CD4-positive, alpha-beta T cell treated with Interleukin-15 for 4 hours (primary cell): Measurements from ENCODE around the gene SOX6.

Experiments
- DNase-seq: peaks from one replicate; pipeline ENCODE4 v3.0.0-alpha.2; 2020; ENCODE audit warnings: low spot score

The SOX6 gene

GRCh38 chr11:15993345-15993744 is 363.0 kb downstream of the SOX6 start:
- DNase-seq, result no peak

GRCh38 chr11:15991215-15991614 is 365.1 kb downstream of the SOX6 start:
- no peak for DNase-seq

DNA sequence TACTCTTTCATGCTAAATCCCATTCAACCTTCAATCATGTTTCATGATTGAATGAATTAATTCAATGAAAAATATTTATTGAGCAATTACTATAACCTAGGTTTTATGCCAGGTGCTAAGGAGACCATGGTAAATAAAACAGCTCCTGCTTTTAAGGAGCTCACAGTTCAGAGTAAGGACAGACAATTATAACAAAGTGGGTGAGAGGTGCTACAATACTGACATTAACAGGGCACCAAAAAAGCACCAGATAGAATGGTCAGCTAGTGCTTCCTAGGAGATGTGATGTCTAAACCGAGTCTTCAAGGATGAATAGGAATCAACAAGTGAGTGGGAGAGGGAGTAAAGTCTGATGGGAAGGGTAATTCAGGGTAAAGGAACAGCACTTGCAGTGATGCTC is 366.7 kb downstream of the SOX6 start:
- no peak for DNase-seq

- no peak for DNase-seq
These were observed 367.6 kb downstream of the SOX6 start for GRCh38 chr11:15988693-15989231.

GRCh38 chr11:15988016-15988550 is 368.3 kb downstream of the SOX6 start:
- no peak for DNase-seq

DNA sequence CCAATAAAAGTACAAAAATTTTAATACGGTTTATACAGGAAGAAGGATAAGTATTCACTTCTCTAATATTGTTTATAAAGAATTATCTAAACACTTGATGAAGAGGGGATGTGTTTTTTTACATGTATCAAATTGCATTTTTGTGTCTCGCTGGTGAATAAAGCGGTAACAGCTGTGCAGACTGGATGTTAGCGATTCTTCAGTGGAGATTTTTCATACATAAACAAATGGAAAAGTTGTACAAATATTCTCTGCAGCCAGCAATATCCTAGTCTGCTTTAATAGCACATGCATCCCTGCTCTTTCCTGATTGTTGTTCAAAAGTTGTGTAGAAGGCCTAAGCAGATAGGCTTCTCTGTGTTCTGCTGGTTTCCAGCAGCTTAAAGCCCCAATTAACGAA is 369.3 kb downstream of the SOX6 start:
- DNase-seq, result no peak

GRCh38 chr11:15985860-15986139 is 370.5 kb downstream of the SOX6 start:
- DNase-seq, result no peak

DNA sequence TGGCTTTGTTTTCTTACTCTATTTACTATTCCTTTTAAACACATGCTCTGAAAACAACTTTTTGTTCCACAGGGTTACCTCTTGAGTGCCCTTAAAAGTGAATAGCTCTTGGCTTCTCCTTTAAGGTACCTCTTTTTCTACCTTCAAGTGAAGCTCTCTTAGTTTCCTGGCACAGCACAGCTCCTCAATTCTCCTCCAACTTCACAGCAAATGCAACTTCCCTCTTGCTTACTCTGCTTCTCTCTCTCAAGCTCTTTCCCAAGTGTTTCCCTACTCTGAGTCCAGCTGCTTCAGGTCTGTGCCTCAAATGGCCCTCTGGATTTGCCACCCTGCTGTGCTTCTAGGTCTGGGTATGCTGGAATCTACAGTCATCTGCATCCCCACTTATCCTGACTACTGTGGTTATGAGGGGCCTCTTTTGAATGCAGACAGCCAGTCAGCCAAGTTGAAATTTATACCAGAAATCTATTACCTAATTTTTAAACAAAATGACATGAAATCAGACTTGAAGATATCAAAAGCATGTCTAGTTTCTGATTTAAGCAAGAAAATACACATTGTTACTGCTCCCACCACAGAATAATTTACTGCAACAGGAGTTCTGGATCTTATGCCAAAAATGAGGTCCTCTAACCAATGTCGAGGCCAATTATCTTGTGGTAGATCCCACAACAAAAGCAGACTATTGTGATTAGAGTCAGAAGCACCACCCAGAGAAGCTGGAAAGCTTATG is 371.1 kb downstream of the SOX6 start:
- DNase-seq, result no peak

GRCh38 chr11:15981292-15981691 is 375.1 kb downstream of the SOX6 start:
- DNase-seq, result no peak

DNA sequence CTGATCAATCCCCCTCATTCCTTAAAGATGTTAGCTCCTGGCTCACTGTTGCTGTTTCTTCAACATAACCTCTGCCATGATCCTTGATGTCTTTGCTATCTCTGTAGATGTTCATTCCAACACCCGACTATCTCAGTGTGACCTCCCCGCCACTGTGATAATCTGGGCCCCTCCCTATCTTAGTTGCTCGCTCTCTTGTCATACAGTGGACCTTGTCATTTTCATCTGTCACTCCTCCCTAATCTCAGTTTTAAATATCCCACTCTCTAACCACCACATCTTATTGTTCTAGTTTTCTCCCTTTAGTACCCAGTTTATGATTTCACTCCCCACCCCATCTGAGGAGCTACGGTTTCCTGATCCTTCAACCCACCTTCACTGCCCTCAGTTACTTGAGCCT is 379.2 kb downstream of the SOX6 start:
- DNase-seq, result no peak

DNA sequence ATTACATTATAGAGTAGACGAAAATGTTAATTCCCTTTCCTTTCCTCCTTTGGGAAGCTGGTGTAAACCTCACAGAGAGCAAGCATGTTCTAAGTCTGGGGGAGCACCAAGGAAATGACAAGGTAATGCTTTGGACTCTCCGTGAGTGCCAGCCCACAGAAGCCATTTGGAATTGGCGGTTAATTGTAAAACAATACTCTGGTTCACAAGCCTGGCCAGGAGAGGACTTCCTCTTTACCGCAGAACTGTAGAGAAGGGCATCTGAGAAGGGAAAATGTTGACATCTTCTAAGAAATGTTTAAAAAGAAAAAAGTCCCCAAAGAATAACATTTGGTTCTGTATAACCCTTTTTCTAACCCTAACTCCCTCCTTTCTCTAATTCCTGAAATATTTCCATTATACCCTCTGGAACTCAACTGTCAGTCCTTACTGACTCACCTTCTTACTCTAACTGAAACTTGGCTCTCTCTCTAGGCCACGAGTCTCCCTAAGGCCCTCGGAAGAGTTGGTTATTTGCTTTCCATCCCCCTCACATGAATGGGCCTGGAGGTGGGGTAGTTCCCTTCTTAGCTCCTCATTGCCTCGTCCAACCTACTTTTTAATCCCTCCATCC is 379.8 kb downstream of the SOX6 start:
- DNase-seq, result no peak

DNA sequence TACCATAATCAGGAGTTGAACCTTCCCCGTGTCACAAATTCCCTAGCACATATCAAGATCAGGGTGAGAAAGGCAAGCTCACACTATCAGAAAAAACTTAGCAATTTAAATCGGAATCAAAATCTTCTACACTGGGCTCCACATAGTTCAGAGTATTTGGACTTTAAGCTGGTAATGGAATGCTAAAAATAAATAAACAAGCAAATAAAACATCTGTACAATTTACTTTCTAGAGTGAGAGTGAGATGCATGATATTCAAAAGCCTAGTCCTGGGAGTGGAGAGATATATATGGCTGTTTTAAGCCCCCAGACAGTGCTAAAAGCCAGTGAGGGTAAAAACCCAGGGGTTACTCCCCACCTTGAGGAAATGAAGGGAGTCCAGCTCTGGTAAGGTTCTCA is 380.6 kb downstream of the SOX6 start:
- no peak for DNase-seq

GRCh38 chr11:15972838-15973237 is 383.5 kb downstream of the SOX6 start:
- DNase-seq, result no peak

DNA sequence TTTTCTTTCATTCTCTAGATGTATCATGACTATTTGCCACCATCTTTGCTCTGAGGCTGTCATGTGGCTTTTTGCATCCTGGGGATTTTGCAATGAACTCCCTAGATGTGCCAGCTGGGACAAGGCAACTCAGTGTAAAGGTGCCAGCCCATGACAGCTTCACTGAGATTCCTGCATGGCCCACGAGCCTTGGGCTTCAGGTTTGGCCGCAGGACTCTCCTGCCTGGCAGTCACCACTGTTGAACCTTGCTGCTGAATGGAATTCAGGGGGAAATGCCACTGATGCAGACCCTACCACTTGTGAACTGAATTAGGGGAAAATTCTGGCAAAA is 385.2 kb downstream of the SOX6 start:
- DNase-seq, result no peak

DNA sequence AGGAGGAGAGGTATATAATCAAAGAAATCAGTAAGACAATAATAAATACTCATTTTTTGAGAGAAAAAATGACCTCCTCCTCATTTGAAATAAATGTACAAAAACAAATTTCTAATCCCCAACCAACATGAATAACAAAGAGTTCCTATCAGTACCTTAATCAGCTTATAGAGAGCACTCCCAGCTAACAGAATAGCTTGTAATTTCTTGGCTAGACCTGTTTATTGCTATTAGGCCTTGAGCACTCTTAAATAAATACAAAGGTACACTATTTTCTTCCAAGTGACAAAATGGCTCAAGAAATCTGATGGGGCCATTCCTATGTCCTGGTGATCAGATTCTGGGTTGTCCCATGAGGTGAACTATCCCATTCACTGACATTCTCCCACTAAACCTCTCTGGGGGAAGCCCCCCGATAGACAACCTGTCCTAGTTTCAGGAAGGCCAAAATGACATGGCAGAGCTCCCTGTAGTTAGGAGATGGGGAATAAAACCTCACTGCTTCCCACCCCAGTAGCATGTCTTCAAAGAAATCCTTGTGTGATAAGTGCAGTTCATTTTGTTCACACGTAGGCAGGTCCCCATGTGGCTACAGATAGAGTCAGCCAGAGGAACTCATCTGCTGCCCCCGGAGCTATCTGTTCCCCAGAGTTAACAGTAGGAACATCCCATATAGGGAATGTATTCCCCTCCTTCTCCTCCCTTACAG is 385.7 kb downstream of the SOX6 start:
- no peak for DNase-seq

DNA sequence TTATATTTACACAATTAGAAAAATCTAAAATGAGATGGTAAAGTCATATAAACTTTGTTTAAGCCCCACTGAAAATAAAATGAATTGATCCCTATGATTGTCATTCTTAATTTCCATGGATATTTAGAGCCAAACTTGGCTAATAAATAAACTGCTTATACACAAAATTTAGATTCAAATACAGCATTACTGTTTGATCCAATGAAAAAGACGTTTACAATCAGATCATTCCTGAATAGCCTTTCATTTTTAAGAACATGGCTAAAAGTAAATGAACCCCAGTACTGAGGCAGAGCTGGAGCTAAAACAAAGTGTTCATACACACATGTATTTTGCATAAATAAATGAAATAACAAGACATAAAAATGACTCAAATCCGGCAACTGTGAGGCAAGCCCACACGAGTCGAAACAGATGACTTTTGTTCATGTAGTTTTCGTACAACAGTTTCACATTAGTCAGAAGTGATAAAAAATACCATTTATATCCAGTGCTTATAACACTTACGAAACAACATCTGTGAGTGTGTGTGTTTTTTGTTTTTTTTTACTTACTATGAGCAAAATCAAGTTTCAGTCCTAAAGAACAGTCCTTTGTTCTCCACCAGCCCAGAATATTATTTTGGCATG is 386.5 kb downstream of the SOX6 start:
- no peak for DNase-seq

DNA sequence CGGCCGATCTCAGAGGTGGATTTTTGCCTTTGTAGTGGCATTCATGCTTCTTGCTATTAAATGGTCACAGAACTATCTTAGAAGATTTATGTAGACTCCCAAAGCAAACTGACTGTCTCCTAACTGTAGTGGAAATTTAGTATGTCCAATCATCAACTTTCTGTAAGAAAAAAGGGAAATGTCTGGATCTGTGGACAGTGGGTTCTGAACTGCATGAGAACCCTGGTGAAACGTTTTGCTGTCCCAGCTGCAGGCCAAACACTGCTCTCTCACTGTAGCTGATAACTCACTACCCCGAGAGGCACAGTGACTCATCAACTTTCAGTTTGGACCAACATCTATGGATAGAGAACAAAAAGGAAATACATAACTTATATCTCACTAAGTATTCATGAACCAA is 387.1 kb downstream of the SOX6 start:
- no peak for DNase-seq

DNA sequence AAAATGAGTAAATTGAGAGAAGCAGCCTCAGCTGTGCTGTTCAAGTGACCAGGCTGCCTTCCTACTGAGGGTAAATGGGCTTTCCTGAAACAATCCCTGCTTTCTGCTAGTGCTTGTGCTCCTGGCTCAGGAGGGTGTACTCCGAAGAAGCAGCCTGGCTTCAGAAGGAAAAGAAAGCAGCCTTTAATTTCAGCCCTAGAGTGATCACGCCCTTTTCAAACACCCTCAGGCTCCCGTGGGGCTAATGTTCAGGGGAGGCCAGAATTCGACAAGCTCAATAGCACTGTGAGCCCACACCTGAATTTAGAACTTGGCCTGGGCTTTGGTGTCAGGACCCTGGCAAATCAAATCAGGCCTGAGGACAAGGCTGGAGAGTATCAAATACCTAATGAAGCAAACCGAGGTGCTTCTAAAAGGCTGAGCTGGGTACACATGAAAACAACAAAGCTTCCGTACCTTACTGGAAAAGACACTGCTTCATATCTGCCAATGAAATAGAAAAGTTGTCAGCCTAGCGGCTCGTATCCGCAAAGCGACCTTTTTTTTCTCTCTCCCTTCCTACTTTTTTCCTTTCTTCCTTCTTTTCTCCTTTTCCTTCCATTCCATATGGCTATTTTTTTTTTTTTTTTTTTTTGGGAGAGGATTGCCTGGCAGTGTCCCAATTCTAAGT is 387.8 kb downstream of the SOX6 start:
- no peak for DNase-seq

GRCh38 chr11:15967966-15968365 is 388.4 kb downstream of the SOX6 start:
- DNase-seq, result no peak

DNA sequence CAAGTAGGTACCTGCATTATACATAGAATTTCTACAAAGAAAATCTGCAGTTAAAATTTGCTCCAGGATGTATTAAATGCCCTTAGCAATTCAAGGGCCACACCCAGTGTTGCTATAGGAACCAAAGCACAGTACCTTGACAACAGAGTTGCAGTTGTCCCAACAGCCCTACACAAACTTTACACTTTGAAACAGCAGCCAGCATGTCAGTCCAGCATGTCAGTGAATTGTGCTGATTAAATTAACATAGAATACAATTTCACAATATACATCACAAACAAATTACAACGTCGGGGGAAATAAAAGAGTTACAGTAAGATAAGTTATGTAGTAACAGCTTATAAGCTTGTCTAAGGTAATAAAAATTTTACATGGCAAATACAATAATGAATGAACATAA is 389.2 kb downstream of the SOX6 start:
- DNase-seq, result no peak

DNA sequence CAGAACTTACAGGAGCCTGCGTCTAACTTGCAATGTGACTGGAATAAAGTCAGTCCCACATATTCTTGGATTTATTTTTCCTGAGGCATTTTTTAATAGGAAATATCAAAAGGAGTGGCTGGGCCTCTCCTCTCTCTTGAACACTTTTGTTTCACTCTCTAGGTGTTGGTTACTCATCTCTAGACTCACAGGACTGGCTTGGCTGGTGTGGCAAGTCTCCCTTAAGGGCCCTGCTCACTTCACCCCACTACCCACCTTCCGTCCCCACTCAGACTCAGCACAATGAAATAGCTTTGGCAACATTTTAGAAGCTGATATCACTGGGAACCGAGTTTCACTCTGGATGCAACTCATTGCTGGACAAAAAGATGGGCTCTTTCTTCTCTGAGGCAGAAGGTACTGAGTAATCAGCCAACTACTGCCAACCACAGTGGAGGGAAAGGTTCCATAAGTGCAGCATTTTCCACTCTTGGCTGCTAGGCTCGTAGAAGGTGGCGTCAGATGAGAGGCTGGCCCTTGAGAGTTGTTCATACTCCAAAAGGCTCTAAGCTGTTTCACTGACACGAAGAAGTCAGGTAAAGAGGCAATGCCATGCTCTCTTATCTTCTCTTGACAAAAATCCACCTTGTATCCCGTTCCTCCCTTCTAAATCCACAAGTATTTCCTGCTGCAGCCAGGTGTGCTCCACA is 390.6 kb downstream of the SOX6 start:
- DNase-seq, result no peak

GRCh38 chr11:15963266-15963665 is 393.1 kb downstream of the SOX6 start:
- no peak for DNase-seq
